Activated CD4-positive, alpha-beta T cell treated with anti-CD3 and anti-CD28 coated beads, Interleukin-2, amount 50 U/mL, for 4 hours (primary cell): ENCODE results near the gene FCSK.
"Not testable (repeated sequence)": the region's sequence is repeated elsewhere in the genome, so short reads cannot be mapped to it uniquely, and the experiment has no call there.

Experiments
- DNase-seq, 2 experiments: peaks; one replicate each; pipeline ENCODE4 v3.0.0-alpha.2; 2020

The FCSK gene

DNA sequence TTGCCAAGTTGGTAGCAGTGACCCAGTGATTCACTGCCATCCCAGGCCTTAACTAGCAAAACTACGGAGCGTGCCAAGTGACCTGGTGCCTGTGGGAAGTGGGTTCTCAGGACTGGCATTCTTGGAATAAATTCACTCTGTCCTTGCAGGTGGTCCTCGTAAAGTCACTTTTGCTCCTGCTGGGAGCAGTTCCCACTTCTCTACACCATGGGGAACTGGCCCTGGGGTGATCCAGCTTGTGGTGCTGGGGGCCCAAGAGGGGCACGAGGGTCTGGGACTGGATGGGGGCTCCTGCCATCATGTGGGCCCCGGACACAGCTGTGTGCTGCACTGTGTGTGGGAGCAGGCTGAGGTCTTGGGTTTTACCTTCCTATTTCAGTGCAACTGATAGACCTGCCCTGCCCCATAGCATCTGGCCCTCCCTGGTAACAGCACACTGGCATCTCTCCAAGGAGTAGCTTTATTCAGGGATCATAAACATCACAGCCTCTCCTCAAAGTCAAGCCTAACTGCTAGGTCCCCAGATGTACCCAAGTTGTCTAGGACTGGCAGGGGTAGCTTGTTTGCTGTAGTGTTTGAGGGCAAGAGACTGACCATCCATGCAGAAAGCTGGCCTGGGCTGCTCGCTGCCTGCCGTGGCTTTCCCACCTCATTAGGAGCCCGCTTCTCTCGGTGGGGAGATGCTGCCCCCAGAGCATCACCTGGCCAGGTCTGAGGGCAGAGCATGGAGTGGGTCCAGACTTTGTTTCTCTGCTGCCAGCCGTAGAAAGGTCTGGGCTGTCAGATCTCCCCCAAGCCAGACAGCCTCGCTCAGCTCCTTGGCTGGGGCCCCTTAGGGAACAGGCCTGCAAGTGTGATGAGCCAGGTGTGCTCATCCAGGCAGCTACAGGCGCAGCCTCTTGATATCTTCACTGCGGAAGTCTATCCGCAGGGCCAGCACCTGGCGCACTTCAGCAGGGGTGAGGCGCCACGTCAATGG, 26.0 kb downstream of the FCSK start:
- DNase-seq: no peak

GRCh38 chr16:70481929-70482536, 27.6 kb downstream of the FCSK start:
- DNase-seq: no peak

DNA sequence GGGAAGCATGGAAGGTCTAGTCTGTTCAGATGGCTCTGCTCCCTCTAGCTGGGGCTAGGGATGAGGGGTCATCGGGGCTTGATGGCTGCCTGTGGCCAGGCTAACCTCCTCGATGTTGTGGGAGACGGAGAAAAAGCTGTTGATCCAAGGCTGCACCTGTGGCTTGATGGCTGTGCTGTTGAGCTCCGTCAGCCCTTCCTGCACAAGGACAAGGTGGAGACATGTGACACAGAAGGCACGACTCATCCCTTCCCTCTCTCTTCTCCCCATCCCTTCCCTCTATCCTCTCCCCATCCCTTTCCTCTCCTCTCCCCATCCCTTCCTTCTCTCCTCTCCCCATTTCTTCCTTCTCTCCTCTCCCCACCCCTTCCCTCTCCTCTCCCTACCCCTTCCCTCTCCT, 28.2 kb downstream of the FCSK start:
- DNase-seq: no peak

- DNase-seq: no peak
Observed at GRCh38 chr16:70483426-70483825, 29.0 kb downstream of the FCSK start.

DNA sequence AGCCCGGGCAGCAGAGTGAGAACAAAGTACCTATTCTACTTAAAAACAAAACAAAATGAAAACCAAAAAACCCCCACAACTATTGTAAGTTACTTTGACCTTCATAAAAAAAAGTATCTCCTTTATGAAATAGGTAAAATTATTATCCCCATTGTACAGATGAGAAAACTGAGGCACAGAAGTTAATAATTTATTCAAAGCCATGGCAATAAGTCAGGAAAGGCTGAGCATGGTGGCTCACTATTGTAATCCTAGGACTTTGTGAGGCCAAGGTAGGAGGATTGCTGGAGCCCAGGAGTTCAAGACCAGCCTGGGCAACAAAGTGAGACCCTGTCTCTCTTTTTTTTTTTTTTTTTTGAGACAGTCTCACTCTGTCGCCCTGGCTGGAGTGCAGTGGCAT, 30.5 kb downstream of the FCSK start:
- DNase-seq: no peak

- no peak for DNase-seq
Observed at GRCh38 chr16:70490261-70490660, 35.9 kb downstream of the FCSK start.

- no peak for DNase-seq
Observed at GRCh38 chr16:70493802-70494201, 39.4 kb downstream of the FCSK start.

GRCh38 chr16:70494202-70494770, 39.9 kb downstream of the FCSK start:
- no peak for DNase-seq

GRCh38 chr16:70494777-70495176, 40.4 kb downstream of the FCSK start:
- no peak for DNase-seq

DNA sequence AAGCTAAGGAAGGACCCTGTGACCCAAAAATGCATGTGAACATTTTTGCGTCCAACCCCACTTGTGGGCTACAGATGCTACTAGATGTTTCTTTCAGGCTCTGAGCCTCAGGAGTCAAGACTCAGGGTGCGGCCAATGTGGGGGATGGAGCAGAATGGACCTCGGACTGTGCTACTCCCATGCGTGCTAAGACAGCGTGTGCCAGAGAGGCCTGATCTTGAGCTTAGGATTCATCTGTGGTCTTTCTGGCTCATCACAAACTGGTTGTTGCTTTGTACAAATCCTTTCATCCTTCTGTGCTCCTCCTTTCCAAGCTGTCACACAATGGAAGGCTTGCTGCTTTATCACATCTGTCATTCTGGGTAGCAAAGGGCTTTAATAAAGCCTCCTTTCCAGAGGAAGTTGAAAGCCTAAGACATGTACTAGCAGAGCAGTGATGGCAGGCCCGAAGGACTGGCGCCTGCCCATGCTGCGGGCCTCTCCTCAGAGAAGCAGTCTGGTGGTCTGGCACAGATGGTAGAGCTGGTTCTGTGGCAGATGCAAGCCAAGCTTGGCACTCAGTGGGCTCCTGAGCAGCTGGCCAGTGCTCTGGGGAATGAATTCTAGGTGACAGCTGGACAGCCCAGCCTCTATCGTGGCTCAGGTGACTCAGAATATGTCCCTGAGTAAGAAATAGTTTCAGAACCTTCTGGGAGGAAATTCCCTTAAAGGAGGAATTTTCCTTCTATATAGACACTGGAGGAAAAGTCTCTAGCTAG, 41.2 kb downstream of the FCSK start:
- DNase-seq: no peak

DNA sequence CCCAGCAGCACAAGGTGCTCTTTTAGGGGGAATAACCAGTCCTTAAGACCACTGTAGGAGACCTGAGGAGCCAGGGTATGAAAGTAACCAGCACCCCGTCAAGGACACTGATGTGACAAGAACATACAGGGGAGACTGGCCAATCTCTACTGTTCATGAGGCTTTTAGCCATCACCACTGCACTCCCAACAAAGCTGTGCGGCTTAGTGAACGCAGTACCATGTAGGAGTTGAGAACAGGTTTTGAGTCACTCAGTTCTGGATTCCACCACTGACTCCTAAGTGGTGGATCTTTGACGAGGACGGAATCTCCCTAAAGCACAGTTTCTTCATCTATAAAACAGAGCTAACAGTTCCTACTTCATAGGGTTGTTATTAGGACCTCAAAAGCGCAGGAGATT, 42.1 kb downstream of the FCSK start:
- no peak for DNase-seq

DNA sequence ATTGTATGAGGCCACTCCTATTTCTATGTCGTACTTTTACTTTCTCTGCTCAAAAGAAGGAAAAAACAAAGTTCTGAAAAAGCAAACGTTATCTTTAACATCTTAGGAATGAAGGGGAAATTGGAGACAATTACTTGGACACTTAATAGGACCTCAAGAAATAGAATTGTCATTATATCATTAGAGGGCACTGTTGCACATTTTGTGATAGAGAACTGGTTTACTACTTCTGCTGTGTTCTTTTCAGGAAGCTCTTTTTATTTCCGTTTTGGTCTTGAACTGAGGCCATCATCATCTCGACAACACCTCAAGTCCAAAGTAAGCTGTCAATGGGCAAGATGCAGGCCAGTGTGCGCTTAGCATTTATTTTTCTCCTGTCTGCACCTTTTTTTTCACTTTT, 54.4 kb downstream of the FCSK start:
- no peak for DNase-seq

- DNase-seq: no peak
Observed at GRCh38 chr16:70510216-70510615, 55.8 kb downstream of the FCSK start.

DNA sequence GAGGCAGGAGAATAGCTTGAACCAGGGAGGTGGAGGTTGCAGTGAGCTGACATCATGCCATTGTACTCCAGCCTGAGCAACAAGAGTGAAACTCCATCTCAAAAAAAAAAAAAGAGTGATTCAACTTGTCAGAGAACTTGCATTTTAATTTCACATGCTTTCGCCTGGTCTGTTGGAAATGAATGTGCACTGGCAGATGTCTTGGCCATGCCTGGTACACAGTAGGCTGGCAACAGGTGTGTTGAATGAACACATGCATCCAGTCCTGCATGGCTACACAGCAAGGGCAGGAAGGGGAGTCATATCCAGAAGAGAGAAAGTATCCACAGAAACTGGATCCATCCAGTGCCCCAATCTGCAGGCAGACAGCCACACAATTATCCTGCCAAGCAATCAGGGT, 57.4 kb downstream of the FCSK start:
- no peak for DNase-seq

GRCh38 chr16:70512456-70512855, 58.1 kb downstream of the FCSK start:
- no peak for DNase-seq

DNA sequence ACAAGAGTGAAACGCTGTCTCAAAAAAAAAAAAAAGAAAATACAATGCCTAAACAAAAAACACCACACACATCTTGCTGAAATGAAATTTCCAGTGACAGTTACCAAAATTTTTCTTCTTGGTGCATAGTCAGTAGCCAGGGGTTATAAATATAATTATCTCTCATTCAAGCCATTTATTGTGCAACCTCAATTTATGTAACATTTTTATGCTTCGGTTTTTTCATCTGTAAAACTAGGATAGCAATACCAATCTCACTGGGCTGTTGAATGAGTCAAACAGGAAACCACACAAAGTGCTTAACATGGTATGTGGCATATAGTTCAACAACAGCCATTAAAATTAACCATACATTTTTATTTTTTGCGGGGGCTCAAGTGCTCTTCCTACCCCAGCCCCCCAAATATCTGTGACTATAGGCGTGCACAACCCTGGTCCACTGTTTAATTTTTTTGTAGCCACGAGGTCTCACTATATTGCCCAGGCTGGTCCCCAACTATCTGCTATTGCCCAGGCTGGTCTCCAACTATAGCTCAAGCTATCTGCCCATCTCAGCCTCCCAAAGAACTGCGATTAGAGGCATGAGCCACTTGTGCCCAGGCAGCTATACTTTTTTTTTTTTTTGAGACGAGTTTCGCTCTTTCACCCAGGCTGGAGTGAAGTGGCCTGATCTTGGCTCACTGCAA, 66.4 kb downstream of the FCSK start:
- DNase-seq: no peak

DNA sequence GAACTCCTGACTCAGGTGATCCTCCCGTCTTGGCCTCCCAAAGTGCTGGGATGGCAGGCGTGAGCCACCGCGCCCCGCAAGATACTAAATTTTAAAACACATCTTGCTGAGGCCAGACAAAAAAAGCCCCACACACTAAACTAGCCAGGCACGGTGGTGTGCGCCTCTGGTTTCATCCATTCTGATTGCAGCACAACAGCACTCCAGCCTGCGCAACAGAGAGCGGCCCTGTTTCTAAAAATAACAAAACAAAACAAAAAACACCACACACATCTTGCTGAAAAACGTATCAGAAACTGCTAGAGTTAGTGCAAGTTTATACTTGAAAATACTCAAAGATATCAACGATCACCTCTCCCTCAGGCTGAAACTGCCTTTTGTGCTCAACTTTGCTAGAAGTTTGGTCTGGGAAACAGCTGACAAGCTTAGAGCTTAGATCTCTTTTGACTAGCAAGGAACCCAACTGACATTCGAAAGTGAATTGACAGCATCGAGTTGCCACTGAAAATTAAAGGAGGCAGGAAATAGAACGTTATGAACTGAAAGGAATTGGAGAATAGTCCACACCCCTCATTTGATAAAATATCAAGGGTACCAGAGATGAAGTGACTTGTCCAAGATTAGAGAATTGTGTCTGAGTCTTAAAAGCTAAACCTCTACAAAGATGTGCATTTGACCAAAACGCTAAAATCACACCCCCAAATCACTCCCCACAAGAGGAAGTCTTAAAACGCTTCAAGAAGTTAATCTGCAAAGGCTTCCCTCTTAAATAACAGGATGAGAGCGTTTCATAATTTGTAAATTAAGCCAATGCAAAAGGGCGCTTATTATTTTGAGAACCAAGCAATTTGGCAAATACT, 68.1 kb downstream of the FCSK start:
- DNase-seq: no peak

GRCh38 chr16:70523076-70523742, 68.8 kb downstream of the FCSK start, which contains the start of gene COG4:
COG4 (minus strand) TSS chr16:70523554; CDS start chr16:70523543, 11 bp downstream.
- peak; percentile 89 to 93 for DNase-seq

- peak in 1 of 2 experiments; percentile 65 for DNase-seq
Observed at GRCh38 chr16:70523743-70524398, 69.5 kb downstream of the FCSK start, which contains the start of gene SF3B3. SF3B3 (plus strand) TSS chr16:70523816; CDS start chr16:70526657, 2,841 bp downstream.

- not testable (repeated sequence) for DNase-seq
Observed at GRCh38 chr16:70524399-70524825, 70.0 kb downstream of the FCSK start.
